GM06990 (cell line): Measurements from ENCODE around the gene CBX2.

Experiments used
- DNase-seq: peaks from one replicate; pipeline ENCODE4 v3.0.0-alpha.2; 2011; ENCODE audit not compliant: insufficient read length; ENCODE audit errors: extremely low read depth
- H3K27me3 ChIP-seq: replicated peaks from 2 replicates; pipeline ENCODE4 v1.6.0; 2011; ENCODE audit warnings: low read length; ENCODE audit not compliant: control insufficient read depth, insufficient read depth
- H3K36me3 ChIP-seq: 2 replicates; pipeline ENCODE4 v1.5.1; 2011; ENCODE audit warnings: low read length; ENCODE audit not compliant: control insufficient read depth, insufficient read depth
- H3K4me3 ChIP-seq: replicated peaks from 2 replicates; pipeline ENCODE4 v1.5.1; 2011; ENCODE audit warnings: low read depth, mild to moderate bottlenecking, control low read depth, low read length
- CTCF ChIP-seq: IDR thresholded peaks from 2 replicates; pipeline ENCODE4 v1.5.1; 2011; ENCODE audit warnings: low read length, control low read depth, mild to moderate bottlenecking, inconsistent platforms; ENCODE audit not compliant: insufficient read depth, poor library complexity, severe bottlenecking

CBX2 gene

GRCh38 chr17:79814127-79814973 is 36.4 kb downstream of the CBX2 start:
- Histone ChIP-seq H3K27me3 (peaks cover 18% of the 10 kb centered on the region), H3K36me3 (no peaks in the 10 kb centered on the region), H3K4me3 (no peak overlapping the region)
- TF ChIP-seq CTCF, result no peak
- no peak for DNase-seq

- no peak for TF ChIP-seq CTCF
- H3K4me3 ChIP-seq, result no peak overlapping the region
- no peaks in the 10 kb centered on the region for H3K36me3 ChIP-seq
- no peak for DNase-seq
- peaks cover 16% of the 10 kb centered on the region for H3K27me3 ChIP-seq
Measured at GRCh38 chr17:79814974-79815835, 37.3 kb downstream of the CBX2 start.

GRCh38 chr17:79815836-79816461 is 38.0 kb downstream of the CBX2 start:
- DNase-seq, result no peak
- no peak overlapping the region for H3K4me3 ChIP-seq
- no peak for TF ChIP-seq CTCF
- H3K27me3 ChIP-seq, result peaks cover 16% of the 10 kb centered on the region
- H3K36me3 ChIP-seq, result no peaks in the 10 kb centered on the region

GRCh38 chr17:79818026-79818758 is 40.2 kb downstream of the CBX2 start:
- H3K36me3 ChIP-seq, result no peaks in the 10 kb centered on the region
- DNase-seq, result no peak
- TF ChIP-seq CTCF, result no peak
- no peak overlapping the region for H3K4me3 ChIP-seq
- peaks cover 4% of the 10 kb centered on the region for H3K27me3 ChIP-seq

- TF ChIP-seq CTCF, result no peak
- H3K4me3 ChIP-seq, result no peak overlapping the region
- peaks cover 4% of the 10 kb centered on the region for H3K27me3 ChIP-seq
- H3K36me3 ChIP-seq, result no peaks in the 10 kb centered on the region
- DNase-seq, result no peak
Measured at GRCh38 chr17:79819085-79819484, 41.1 kb downstream of the CBX2 start.
